ENCODE results near the gene FERMT1. TPM values are rescaled to one million over a fixed set of nuclear protein-coding genes. Genes with fewer than 3 reads are reported as not detected.

Gene FERMT1
- total RNA-seq, 1 donor from 2014 or later: 1.4 TPM

GRCh38 chr20:6075428-6076219 is 47.2 kb downstream of the FERMT1 start:
- Histone ChIP-seq H3K4me3 (no peak overlapping the region), H3K36me3 (no peaks in the 10 kb centered on the region), H3K4me1 (peaks cover 6% of the 10 kb centered on the region), H3K27me3 (ENCODE audit: low read depth) (no peaks in the 10 kb centered on the region), H3K27ac (no peak overlapping the region), H3K9me3 (no peaks in the 10 kb centered on the region)
- intact Hi-C loops (cut with DNase I): loop anchor here (5.0 kb wide), 1 partner anchor 548 kb away; no protein-coding TSS in a partner anchor
- TF ChIP-seq, protein P1, sequence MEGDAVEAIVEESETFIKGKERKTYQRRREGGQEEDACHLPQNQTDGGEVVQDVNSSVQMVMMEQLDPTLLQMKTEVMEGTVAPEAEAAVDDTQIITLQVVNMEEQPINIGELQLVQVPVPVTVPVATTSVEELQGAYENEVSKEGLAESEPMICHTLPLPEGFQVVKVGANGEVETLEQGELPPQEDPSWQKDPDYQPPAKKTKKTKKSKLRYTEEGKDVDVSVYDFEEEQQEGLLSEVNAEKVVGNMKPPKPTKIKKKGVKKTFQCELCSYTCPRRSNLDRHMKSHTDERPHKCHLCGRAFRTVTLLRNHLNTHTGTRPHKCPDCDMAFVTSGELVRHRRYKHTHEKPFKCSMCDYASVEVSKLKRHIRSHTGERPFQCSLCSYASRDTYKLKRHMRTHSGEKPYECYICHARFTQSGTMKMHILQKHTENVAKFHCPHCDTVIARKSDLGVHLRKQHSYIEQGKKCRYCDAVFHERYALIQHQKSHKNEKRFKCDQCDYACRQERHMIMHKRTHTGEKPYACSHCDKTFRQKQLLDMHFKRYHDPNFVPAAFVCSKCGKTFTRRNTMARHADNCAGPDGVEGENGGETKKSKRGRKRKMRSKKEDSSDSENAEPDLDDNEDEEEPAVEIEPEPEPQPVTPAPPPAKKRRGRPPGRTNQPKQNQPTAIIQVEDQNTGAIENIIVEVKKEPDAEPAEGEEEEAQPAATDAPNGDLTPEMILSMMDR (IDR thresholded peaks at IDR 0.05): no peak
- ATAC-seq (no peak), DNase-seq (no peak)

GRCh38 chr20:6074784-6075183 is 48.0 kb downstream of the FERMT1 start:
- Histone ChIP-seq H3K9me3 (no peaks in the 10 kb centered on the region), H3K4me3 (no peak overlapping the region), H3K36me3 (no peaks in the 10 kb centered on the region), H3K4me1 (peaks cover 6% of the 10 kb centered on the region), H3K27ac (no peak overlapping the region), H3K27me3 (ENCODE audit: low read depth) (no peaks in the 10 kb centered on the region)
- TF ChIP-seq, protein P1 (IDR thresholded peaks at IDR 0.05): no peak
- intact Hi-C loops (cut with DNase I): loop anchor here (5.0 kb wide), 1 partner anchor 547 kb away; no protein-coding TSS in a partner anchor
- DNase-seq (no peak), ATAC-seq (no peak)

DNA sequence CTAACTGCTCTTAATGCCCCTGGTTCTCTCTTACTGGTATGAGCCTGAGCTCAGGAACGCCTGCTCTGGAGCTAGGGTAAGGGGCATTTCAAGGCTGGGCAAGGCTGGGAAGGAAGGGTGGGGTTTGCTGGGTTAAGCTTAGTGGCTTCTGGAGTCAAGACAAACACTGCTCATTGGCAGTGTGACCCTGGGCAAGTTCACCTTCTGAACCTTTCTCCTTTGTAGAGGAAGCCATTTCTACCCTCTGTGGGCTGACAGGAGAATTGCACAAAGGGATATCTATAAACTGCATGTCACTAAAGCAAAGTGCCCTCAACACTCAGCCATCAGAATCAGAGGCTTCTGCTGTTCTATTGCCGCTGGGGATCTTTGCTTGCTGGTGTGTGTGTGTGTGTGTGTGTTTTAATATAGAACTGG is 48.7 kb downstream of the FERMT1 start:
- no peak overlapping the region for H3K27ac ChIP-seq
- no peak overlapping the region for H3K4me3 ChIP-seq
- ATAC-seq (peak; percentile 79 to 83), DNase-seq (no peak)
- TF ChIP-seq, protein P1 (IDR thresholded peaks at IDR 0.05): peak; percentile 39
- H3K9me3 ChIP-seq: no peaks in the 10 kb centered on the region
- peaks cover 6% of the 10 kb centered on the region for H3K4me1 ChIP-seq
- no peaks in the 10 kb centered on the region for H3K27me3 ChIP-seq (ENCODE audit: low read depth)
- intact Hi-C loops (cut with DNase I): no loop called here
- no peaks in the 10 kb centered on the region for H3K36me3 ChIP-seq

DNA sequence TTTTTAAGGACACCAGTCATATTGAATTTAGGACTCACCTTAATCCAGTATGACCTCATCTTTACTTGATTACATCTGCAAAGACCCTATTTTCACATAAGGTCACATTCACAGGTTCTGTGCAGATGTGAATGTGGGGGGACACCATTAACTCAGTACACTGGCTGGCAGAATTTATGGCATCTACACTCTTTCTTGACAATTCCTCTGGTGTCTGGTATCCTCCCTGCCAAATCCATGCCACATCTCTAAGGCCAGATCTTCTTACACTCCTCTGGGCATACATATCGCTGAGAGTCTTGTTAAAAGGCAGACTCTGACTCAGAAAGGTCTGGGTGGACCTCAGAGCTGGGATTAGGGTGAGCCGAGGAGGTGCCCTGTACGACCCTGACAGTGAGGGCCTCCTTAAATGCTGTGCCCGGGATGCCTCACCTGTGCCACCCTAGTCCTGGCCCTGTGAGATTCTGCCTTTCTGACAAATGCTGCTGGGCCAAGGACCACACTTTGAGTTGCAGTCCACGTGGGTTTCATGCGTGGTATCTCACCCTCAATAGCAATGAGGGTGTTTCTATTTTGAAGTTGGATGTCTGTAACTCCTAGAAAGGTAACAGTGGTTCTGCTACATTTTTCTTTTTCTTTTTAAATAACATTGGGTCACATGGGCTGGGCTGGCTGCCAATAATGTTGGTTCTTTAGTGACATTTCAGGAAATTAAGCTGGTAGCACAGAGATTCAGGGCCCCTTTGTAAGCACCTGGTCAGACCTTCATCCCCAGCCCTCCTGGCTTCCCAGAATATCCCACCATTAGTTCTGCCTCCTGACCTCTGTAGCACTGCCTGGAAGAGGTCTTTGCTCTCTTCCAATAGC is 51.8 kb downstream of the FERMT1 start:
- Histone ChIP-seq H3K9me3 (no peaks in the 10 kb centered on the region), H3K4me1 (peaks cover 6% of the 10 kb centered on the region), H3K27ac (no peak overlapping the region), H3K36me3 (no peaks in the 10 kb centered on the region), H3K27me3 (ENCODE audit: low read depth) (no peaks in the 10 kb centered on the region), H3K4me3 (no peak overlapping the region)
- TF ChIP-seq, protein P1 (IDR thresholded peaks at IDR 0.05): no peak
- ATAC-seq (peak; percentile 27 to 35), DNase-seq (no peak)
- intact Hi-C loops (cut with DNase I): no loop called here

DNA sequence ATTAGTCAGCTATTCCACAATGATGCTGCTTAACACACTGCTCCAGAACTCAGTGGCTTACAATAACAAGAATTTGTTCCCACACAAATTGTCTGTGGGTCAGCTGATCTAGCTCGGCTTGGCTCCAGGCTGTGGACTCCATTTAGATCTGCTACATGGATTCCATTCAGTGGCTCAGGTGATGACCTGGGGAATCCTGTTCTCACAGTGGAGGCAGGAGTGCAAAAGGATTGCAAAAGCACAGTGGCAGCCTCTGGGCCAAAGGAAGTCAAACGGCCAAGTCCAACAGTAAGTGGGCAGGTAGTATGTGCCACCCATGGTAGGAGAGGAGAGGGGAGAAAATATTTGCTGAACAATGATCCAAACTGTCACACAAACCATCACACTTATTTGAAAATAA is 53.2 kb downstream of the FERMT1 start:
- Histone ChIP-seq H3K27me3 (ENCODE audit: low read depth) (no peaks in the 10 kb centered on the region), H3K27ac (no peak overlapping the region), H3K4me3 (no peak overlapping the region), H3K4me1 (peaks cover 6% of the 10 kb centered on the region), H3K9me3 (no peaks in the 10 kb centered on the region), H3K36me3 (no peaks in the 10 kb centered on the region)
- TF ChIP-seq, protein P1 (IDR thresholded peaks at IDR 0.05): no peak
- ATAC-seq: no peak
- intact Hi-C loops (cut with DNase I): no loop called here
- no peak for DNase-seq

Measured in lower lobe of right lung (tissue), 2 donors.